ENCODE results near the gene SMAD9. TPM values are rescaled to one million over a fixed set of nuclear protein-coding genes. Genes with fewer than 3 reads are reported as not detected.
A peak's percentile ranks its signal among the peaks of the same experiment; 100 is the strongest.

The SMAD9 gene
- total and polyA plus RNA-seq, 4 donors: 2.5 to 35.0 (median 6.2) TPM

DNA sequence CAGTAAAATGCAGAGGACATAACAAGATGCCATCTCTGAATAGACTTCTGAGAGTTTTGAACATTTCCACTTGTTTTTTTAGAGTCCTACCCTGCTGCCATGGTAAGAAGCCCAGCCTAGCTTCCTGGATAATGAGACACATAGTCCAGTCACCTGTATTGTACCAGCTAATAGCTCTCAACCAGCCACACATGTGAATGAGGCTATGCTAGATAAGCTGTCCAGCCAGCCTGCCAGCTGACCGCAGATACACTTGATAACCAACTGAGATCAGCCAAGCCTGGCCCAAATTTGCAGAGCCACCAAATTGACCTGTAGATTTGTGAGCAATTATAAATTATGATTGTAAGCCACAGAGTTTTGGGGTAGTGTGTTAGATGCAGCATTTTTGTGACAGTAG lies 90.3 kb downstream of the SMAD9 start:
- ATAC-seq (ENCODE audit: insufficient read depth, low FRiP score): no peak
- TF ChIP-seq, protein P1, sequence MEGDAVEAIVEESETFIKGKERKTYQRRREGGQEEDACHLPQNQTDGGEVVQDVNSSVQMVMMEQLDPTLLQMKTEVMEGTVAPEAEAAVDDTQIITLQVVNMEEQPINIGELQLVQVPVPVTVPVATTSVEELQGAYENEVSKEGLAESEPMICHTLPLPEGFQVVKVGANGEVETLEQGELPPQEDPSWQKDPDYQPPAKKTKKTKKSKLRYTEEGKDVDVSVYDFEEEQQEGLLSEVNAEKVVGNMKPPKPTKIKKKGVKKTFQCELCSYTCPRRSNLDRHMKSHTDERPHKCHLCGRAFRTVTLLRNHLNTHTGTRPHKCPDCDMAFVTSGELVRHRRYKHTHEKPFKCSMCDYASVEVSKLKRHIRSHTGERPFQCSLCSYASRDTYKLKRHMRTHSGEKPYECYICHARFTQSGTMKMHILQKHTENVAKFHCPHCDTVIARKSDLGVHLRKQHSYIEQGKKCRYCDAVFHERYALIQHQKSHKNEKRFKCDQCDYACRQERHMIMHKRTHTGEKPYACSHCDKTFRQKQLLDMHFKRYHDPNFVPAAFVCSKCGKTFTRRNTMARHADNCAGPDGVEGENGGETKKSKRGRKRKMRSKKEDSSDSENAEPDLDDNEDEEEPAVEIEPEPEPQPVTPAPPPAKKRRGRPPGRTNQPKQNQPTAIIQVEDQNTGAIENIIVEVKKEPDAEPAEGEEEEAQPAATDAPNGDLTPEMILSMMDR (IDR thresholded peaks at IDR 0.05; ENCODE audit: control extremely low read depth, extremely low read depth): no peak
- Histone ChIP-seq H3K9ac (ENCODE audit: insufficient read depth in 1 of 2, low read length in 2 of 2) (no peak overlapping the region), H3K27ac (ENCODE audit: low read depth in 1 of 2, low read length in 1 of 2) (no peak overlapping the region), H3K36me3 (ENCODE audit: control insufficient read depth in 4 of 4, insufficient read depth in 4 of 4, low read length in 4 of 4) (peaks cover 6 to 11% (median 6%) of the 10 kb centered on the region in 4 donors), H3K27me3 (ENCODE audit: control insufficient read depth in 3 of 3, insufficient read depth in 3 of 3, low read length in 2 of 3) (no peaks in the 10 kb centered on the region), H3K9me3 (ENCODE audit: control insufficient read depth in 4 of 4, insufficient read depth in 3 of 4, low read length in 3 of 4) (no peaks in the 10 kb centered on the region), H3K4me3 (no peak overlapping the region), H3K4me1 (ENCODE audit: control insufficient read depth in 5 of 5, insufficient read depth in 5 of 5, low read length in 5 of 5) (peaks cover 0 to 1% (median 0%) of the 10 kb centered on the region in 5 donors)
- DNase-seq: no peak
- 35 to 85% methylated on average over 1 of the region's 1 CpG for whole genome bisulfite sequencing, 2 donors

DNA sequence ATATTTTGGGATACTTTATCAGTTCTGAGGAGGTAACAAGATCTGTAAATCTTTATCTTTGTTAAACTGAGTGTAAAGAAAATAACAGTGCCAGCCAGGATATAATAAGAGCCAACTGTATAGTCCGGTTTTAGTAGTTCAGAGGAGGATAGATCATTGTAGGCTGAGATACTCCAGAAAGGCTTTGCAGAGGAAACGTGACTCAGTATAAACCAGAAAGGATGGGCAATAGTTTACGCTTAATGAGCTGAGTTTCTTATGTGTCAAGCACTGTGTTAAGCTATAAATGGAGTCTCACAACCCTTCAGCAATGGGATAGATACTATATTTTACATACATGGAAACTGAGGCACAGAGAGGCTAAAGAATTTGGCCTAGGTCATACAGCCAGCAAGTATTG lies 97.3 kb downstream of the SMAD9 start:
- no peak for DNase-seq
- TF ChIP-seq, protein P1 (IDR thresholded peaks at IDR 0.05; ENCODE audit: control extremely low read depth, extremely low read depth): no peak

DNA sequence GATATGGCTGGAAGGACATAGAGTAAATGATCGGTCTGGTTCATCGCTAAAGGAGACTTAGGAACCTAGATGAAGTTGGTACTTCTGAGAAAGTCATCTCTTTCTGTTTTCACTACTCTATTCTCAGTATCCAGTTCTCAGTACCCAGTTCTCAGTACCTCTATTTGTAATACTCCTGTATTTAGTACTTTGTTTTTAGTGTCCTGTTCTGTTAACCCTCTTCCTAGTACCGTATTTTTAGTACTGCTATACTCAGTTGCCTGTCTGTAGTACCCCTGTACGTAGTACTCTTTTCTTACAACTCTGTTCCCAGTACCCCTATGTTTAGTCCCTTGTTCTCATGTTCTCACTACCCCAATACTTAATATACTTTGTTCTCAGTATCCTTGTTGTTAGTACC lies 99.8 kb downstream of the SMAD9 start:
- H3K9ac ChIP-seq (ENCODE audit: insufficient read depth in 1 of 2, low read length in 2 of 2): no peak overlapping the region
- TF ChIP-seq, protein P1 (IDR thresholded peaks at IDR 0.05; ENCODE audit: control extremely low read depth, extremely low read depth): no peak
- H3K27ac ChIP-seq (ENCODE audit: low read depth in 1 of 2, low read length in 1 of 2): no peak overlapping the region
- ATAC-seq (ENCODE audit: insufficient read depth, low FRiP score) (no peak), DNase-seq (no peak)
- no peaks in the 10 kb centered on the region for H3K27me3 ChIP-seq (ENCODE audit: control insufficient read depth in 3 of 3, insufficient read depth in 3 of 3, low read length in 2 of 3)
- WGBS, 2 donors: 50 to 59% methylated on average over 4 of the region's 4 CpGs
- peak overlapping the region; percentile 96 for H3K4me3 ChIP-seq
- H3K4me1 ChIP-seq (ENCODE audit: control insufficient read depth in 5 of 5, insufficient read depth in 5 of 5, low read length in 5 of 5): peaks cover 0 to 25% (median 12%) of the 10 kb centered on the region in 5 donors
- no peaks in the 10 kb centered on the region for H3K36me3 ChIP-seq (ENCODE audit: control insufficient read depth in 4 of 4, insufficient read depth in 4 of 4, low read length in 4 of 4)
- no peaks in the 10 kb centered on the region for H3K9me3 ChIP-seq (ENCODE audit: control insufficient read depth in 4 of 4, insufficient read depth in 3 of 4, low read length in 3 of 4)

More for the DNA sequence above, 97.3 kb downstream of the SMAD9 start:
- Histone ChIP-seq H3K9ac (ENCODE audit: insufficient read depth in 1 of 2, low read length in 2 of 2) (no peak overlapping the region), H3K4me1 (ENCODE audit: control insufficient read depth in 5 of 5, insufficient read depth in 5 of 5, low read length in 5 of 5) (peaks cover 0 to 25% (median 12%) of the 10 kb centered on the region in 5 donors), H3K36me3 (ENCODE audit: control insufficient read depth in 4 of 4, insufficient read depth in 4 of 4, low read length in 4 of 4) (peaks cover 0 to 3% (median 0%) of the 10 kb centered on the region in 4 donors), H3K4me3 (no peak overlapping the region), H3K27me3 (ENCODE audit: control insufficient read depth in 3 of 3, insufficient read depth in 3 of 3, low read length in 2 of 3) (no peaks in the 10 kb centered on the region), H3K9me3 (ENCODE audit: control insufficient read depth in 4 of 4, insufficient read depth in 3 of 4, low read length in 3 of 4) (no peaks in the 10 kb centered on the region), H3K27ac (ENCODE audit: low read depth in 1 of 2, low read length in 1 of 2) (no peak overlapping the region)
- ATAC-seq (ENCODE audit: insufficient read depth, low FRiP score): no peak
- WGBS, 2 donors: 73 to 82% methylated on average over 3 of the region's 3 CpGs

DNA sequence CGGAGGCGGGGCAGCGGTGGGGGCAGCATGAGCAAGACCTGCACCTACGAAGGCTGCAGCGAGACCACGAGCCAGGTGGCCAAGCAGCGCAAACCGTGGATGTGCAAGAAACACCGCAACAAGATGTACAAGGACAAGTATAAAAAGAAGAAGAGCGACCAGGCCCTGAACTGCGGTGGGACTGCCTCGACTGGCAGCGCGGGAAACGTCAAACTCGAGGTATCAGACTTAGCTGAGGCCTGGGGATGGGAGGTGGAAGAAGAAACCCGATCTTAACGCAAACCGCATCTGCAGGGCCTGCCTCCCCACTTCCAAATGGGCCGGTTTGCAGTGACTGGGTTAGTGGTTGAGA lies 100.3 kb downstream of the SMAD9 start:
- Histone ChIP-seq H3K27me3 (ENCODE audit: control insufficient read depth in 3 of 3, insufficient read depth in 3 of 3, low read length in 2 of 3) (no peaks in the 10 kb centered on the region), H3K27ac (ENCODE audit: low read depth in 1 of 2, low read length in 1 of 2) (no peak overlapping the region), H3K9me3 (ENCODE audit: control insufficient read depth in 4 of 4, insufficient read depth in 3 of 4, low read length in 3 of 4) (no peaks in the 10 kb centered on the region), H3K36me3 (ENCODE audit: control insufficient read depth in 4 of 4, insufficient read depth in 4 of 4, low read length in 4 of 4) (no peaks in the 10 kb centered on the region), H3K4me3 (peak overlapping the region; percentile 96), H3K9ac (ENCODE audit: insufficient read depth in 1 of 2, low read length in 2 of 2) (peak overlapping the region in 1 of 2 donors; percentile 87), H3K4me1 (ENCODE audit: control insufficient read depth in 5 of 5, insufficient read depth in 5 of 5, low read length in 5 of 5) (peaks cover under 1 to 28% (median 12%) of the 10 kb centered on the region in 5 donors)
- TF ChIP-seq, protein P1 (IDR thresholded peaks at IDR 0.05; ENCODE audit: control extremely low read depth, extremely low read depth): no peak
- peak in 2 of 3 donors; percentile 40 to 44 for DNase-seq
- ATAC-seq (ENCODE audit: insufficient read depth, low FRiP score): no peak
- WGBS, 2 donors: 0 to 1% methylated on average over 20 of the region's 20 CpGs

Measured in lung (tissue), 12 donors.